Stimulated activated CD4-positive, alpha-beta T cell treated with anti-CD3 and anti-CD28 coated beads, Interleukin-1b, Interleukin-23, amount 100 ng/mL, for 48 hours (primary cell): ENCODE measurements around the gene ADORA1.

ENCODE experiments used
- DNase-seq: peaks from one replicate; pipeline ENCODE4 v3.0.0-alpha.2; 2020

ADORA1 gene

GRCh38 chr1:203162403-203162802, 34.9 kb downstream of the ADORA1 start:
- no peak for DNase-seq

GRCh38 chr1:203163891-203164635, 36.5 kb downstream of the ADORA1 start:
- DNase-seq: no peak

GRCh38 chr1:203165101-203165799, 37.7 kb downstream of the ADORA1 start:
- DNase-seq: no peak

- DNase-seq: no peak
Measured at GRCh38 chr1:203165800-203166161, 38.3 kb downstream of the ADORA1 start.

GRCh38 chr1:203166192-203166940, 38.8 kb downstream of the ADORA1 start:
- DNase-seq: no peak

GRCh38 chr1:203167026-203167912, 39.7 kb downstream of the ADORA1 start:
- no peak for DNase-seq

- no peak for DNase-seq
Measured at GRCh38 chr1:203167913-203168200, 40.3 kb downstream of the ADORA1 start.

GRCh38 chr1:203168256-203168786, 40.8 kb downstream of the ADORA1 start:
- DNase-seq: no peak

GRCh38 chr1:203168991-203169390, 41.5 kb downstream of the ADORA1 start:
- DNase-seq: no peak

- DNase-seq: no peak
Measured at GRCh38 chr1:203169770-203170520, 42.4 kb downstream of the ADORA1 start.

GRCh38 chr1:203170625-203171330, 43.3 kb downstream of the ADORA1 start:
- no peak for DNase-seq

- no peak for DNase-seq
Measured at GRCh38 chr1:203171341-203172183, 44.0 kb downstream of the ADORA1 start.

GRCh38 chr1:203172184-203173010, 44.9 kb downstream of the ADORA1 start:
- DNase-seq: peak; percentile 49

- no peak for DNase-seq
Measured at GRCh38 chr1:203173011-203173555, 45.6 kb downstream of the ADORA1 start.

GRCh38 chr1:203173566-203173965, 46.0 kb downstream of the ADORA1 start:
- DNase-seq: no peak

GRCh38 chr1:203174324-203174985, 46.9 kb downstream of the ADORA1 start:
- DNase-seq: no peak

- no peak for DNase-seq
Measured at GRCh38 chr1:203175237-203175826, 47.8 kb downstream of the ADORA1 start, which contains the start of gene MYBPH. TSS of gene MYBPH (minus strand) at chr1:203175826. CDS start at chr1:203175755, 71 bp downstream.

GRCh38 chr1:203175827-203176241, 48.3 kb downstream of the ADORA1 start:
- DNase-seq: no peak
